Smooth muscle cell (in vitro differentiated cells): ENCODE data around the gene PRSS33. TPM values are rescaled to one million over a fixed set of nuclear protein-coding genes. Genes with fewer than 3 reads are reported as not detected.
A peak's percentile ranks its signal among the peaks of the same experiment; 100 is the strongest.

Experiments used
- DNase-seq: peaks from one replicate; lab custom pipeline; 2025; ENCODE audit not compliant: unreplicated experiment; lab: John Stamatoyannopoulos, UW
- H2AFZ ChIP-seq: fragments of 200-600 bp; sonication (generic); 2 replicates; pipeline ENCODE4 v1.6.0; 2016; ENCODE audit warnings: antibody characterized with exemption, low read depth, mild to moderate bottlenecking
- H3F3A ChIP-seq: fragments of 200-600 bp; sonication (generic); 2 replicates; pipeline ENCODE4 v1.6.0; 2017; ENCODE audit warnings: antibody characterized with exemption, low read depth
- H3K27ac ChIP-seq: fragments of 200-600 bp; sonication (generic); 2 replicates; pipeline ENCODE4 v1.5.1; 2016; ENCODE audit warnings: low read depth, mild to moderate bottlenecking
- H3K27me3 ChIP-seq: fragments of 200-600 bp; sonication (generic); 2 replicates; pipeline ENCODE4 v1.6.1; 2016; ENCODE audit warnings: low read depth, mild to moderate bottlenecking
- H3K36me3 ChIP-seq: fragments of 200-600 bp; sonication (generic); 2 replicates; pipeline ENCODE4 v1.5.1; 2016; ENCODE audit warnings: low read depth
- H3K4me1 ChIP-seq: fragments of 200-600 bp; sonication (generic); 2 replicates; pipeline ENCODE4 v1.5.1; 2016; ENCODE audit warnings: low read depth
- H3K4me2 ChIP-seq: fragments of 200-600 bp; sonication (generic); 2 replicates; pipeline ENCODE4 v1.6.0; 2016; ENCODE audit warnings: mild to moderate bottlenecking
- H3K4me3 ChIP-seq: fragments of 200-600 bp; sonication (generic); 2 replicates; pipeline ENCODE4 v1.5.1; 2016; ENCODE audit warnings: mild to moderate bottlenecking
- H3K79me2 ChIP-seq: fragments of 200-600 bp; sonication (generic); 2 replicates; pipeline ENCODE4 v1.6.0; 2016; ENCODE audit warnings: low read depth, mild to moderate bottlenecking
- H3K9ac ChIP-seq: fragments of 200-600 bp; sonication (generic); 2 replicates; pipeline ENCODE4 v1.6.0; 2016; ENCODE audit warnings: low read depth
- H3K9me3 ChIP-seq: fragments of 200-600 bp; sonication (generic); replicated peaks from 2 replicates; pipeline ENCODE4 v1.5.1; 2016; ENCODE audit warnings: low read depth
- H4K20me1 ChIP-seq: fragments of 200-600 bp; sonication (generic); 2 replicates; pipeline ENCODE4 v1.6.0; 2016; ENCODE audit warnings: low read depth
- CTCF ChIP-seq: fragments of 200-600 bp; sonication (generic); IDR thresholded peaks from 2 replicates; pipeline ENCODE4 v1.5.1; 2017; ENCODE audit warnings: borderline replicate concordance, mild to moderate bottlenecking, antibody characterized with exemption; ENCODE audit not compliant: insufficient read depth, poor library complexity, severe bottlenecking
- WGBS: methylation state at CpG from one replicate; pipeline ENCODE4 v1.1.7; 2016; ENCODE audit warnings: low lambda C conversion rate; 5-methylcytosine and 5-hydroxymethylcytosine counted together
- polyA plus RNA-seq: library from polyadenylated mRNA; unstranded; fragments of >200 nt; fragmentation: Nextera tagmentation; extraction: Ambion mirVana; gene quantifications from 2 replicates; pipeline ENCODE4 v1.2.1, GENCODE V29; 2016
- total RNA-seq: library from RNA; depleted of rRNA; stranded (reverse); fragments of >200 nt; gene quantifications from 2 replicates; pipeline ENCODE4 v1.2.3, GENCODE V29; 2014

The PRSS33 gene
- total and polyA plus RNA-seq, 2 experiments from 2014 or later = not detected

GRCh38 chr16:2798723-2799204 is 11.4 kb upstream of the PRSS33 start:
- DNase-seq = no peak
- Histone ChIP-seq H3K27ac (no peak overlapping the region), H3F3A (peaks cover 4% of the 10 kb centered on the region), H3K9me3 (no peaks in the 10 kb centered on the region), H3K27me3 (no peaks in the 10 kb centered on the region), H3K9ac (no peak overlapping the region), H3K4me3 (no peak overlapping the region), H3K79me2 (no peaks in the 10 kb centered on the region), H2AFZ (no peak overlapping the region), H3K36me3 (no peaks in the 10 kb centered on the region), H3K4me2 (no peak overlapping the region), H4K20me1 (no peaks in the 10 kb centered on the region), H3K4me1 (no peaks in the 10 kb centered on the region)
- 95% methylated on average over 26 of the region's 39 CpGs for WGBS
- TF ChIP-seq CTCF = no peak

GRCh38 chr16:2795395-2796143 is 8.2 kb upstream of the PRSS33 start:
- peaks cover 4% of the 10 kb centered on the region for H3F3A ChIP-seq
- H4K20me1 ChIP-seq = no peaks in the 10 kb centered on the region
- no peaks in the 10 kb centered on the region for H3K9me3 ChIP-seq
- WGBS = 74% methylated on average over 7 of the region's 7 CpGs
- H3K79me2 ChIP-seq = no peaks in the 10 kb centered on the region
- H3K27me3 ChIP-seq = peaks cover 6% of the 10 kb centered on the region
- no peak overlapping the region for H3K4me2 ChIP-seq
- H3K27ac ChIP-seq = peak overlapping the region; percentile 28
- H3K9ac ChIP-seq = no peak overlapping the region
- no peaks in the 10 kb centered on the region for H3K4me1 ChIP-seq
- no peak overlapping the region for H2AFZ ChIP-seq
- no peak for DNase-seq
- TF ChIP-seq CTCF = no peak
- H3K4me3 ChIP-seq = no peak overlapping the region
- H3K36me3 ChIP-seq = no peaks in the 10 kb centered on the region

- Histone ChIP-seq H3K9me3 (no peaks in the 10 kb centered on the region), H3K27ac (no peak overlapping the region), H3K4me3 (no peak overlapping the region), H3K36me3 (no peaks in the 10 kb centered on the region), H3K27me3 (peaks cover 18% of the 10 kb centered on the region), H3K4me2 (no peak overlapping the region), H3K9ac (no peak overlapping the region), H3K4me1 (no peaks in the 10 kb centered on the region), H3F3A (peaks cover 4% of the 10 kb centered on the region), H4K20me1 (no peaks in the 10 kb centered on the region), H2AFZ (no peak overlapping the region), H3K79me2 (no peaks in the 10 kb centered on the region)
- DNase-seq = no peak
- WGBS = 89% methylated on average over 10 of the region's 10 CpGs
- no peak for TF ChIP-seq CTCF
These were observed 5.6 kb upstream of the PRSS33 start for GRCh38 chr16:2792940-2793339.

- Histone ChIP-seq H3K36me3 (no peaks in the 10 kb centered on the region), H3K79me2 (no peaks in the 10 kb centered on the region), H3K4me3 (no peak overlapping the region), H3K4me2 (no peak overlapping the region), H3K9ac (no peak overlapping the region), H3K27ac (no peak overlapping the region), H3K9me3 (no peaks in the 10 kb centered on the region), H3F3A (peaks cover 4% of the 10 kb centered on the region), H3K4me1 (no peaks in the 10 kb centered on the region), H3K27me3 (peaks cover 18% of the 10 kb centered on the region), H4K20me1 (no peaks in the 10 kb centered on the region), H2AFZ (no peak overlapping the region)
- TF ChIP-seq CTCF = no peak
- DNase-seq = no peak
- 89% methylated on average over 8 of the region's 8 CpGs for WGBS
These were observed 3.8 kb upstream of the PRSS33 start for GRCh38 chr16:2791174-2791573.
